Measurements from ENCODE around the gene INKA2. TPM values are rescaled to one million over a fixed set of nuclear protein-coding genes. Genes with fewer than 3 reads are reported as not detected.

Gene INKA2
- total RNA-seq, 2 donors from 2014 or later, result 0.45 TPM; not detected in 1

- no peak overlapping the region for H3K4me3 Mint-ChIP-seq
- no peak for ATAC-seq
- DNase-seq (ENCODE audit: low spot score), result no peak
- H3K27ac Mint-ChIP-seq, result no peak overlapping the region
- no peaks in the 10 kb centered on the region for H3K27me3 Mint-ChIP-seq
- H3K4me1 Mint-ChIP-seq (ENCODE audit: low read depth in 2 of 2), result peaks cover 7 to 11% of the 10 kb centered on the region in 2 donors
- no peaks in the 10 kb centered on the region for H3K9me3 Mint-ChIP-seq
- H3K36me3 Mint-ChIP-seq, result peaks cover 40% of the 10 kb centered on the region
Observed at GRCh38 chr1:111762332-111762731, 23.1 kb upstream of the INKA2 start.

DNA sequence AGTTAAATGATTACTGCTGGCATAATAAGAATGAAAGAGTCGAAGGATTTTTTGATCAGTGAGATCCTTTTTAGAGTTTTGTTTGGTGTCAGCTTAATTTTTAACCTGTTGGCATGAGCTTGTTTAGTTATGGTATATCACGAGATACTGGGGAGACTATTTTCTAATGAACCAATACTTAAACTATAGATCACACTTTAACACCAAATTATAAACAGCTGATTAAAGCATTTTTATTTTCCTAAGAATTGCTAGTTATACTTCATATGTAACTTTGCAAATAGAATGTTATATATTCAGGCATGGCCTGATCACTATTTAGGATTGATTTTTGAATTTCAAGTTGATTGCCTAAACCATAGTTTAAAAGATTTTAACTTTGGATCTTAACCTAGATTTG lies 22.5 kb upstream of the INKA2 start:
- Mint-ChIP-seq H3K4me3 (no peak overlapping the region), H3K4me1 (ENCODE audit: low read depth in 2 of 2) (peaks cover 8 to 17% of the 10 kb centered on the region in 2 donors), H3K27me3 (no peaks in the 10 kb centered on the region), H3K36me3 (peaks cover 40% of the 10 kb centered on the region), H3K27ac (no peak overlapping the region), H3K9me3 (no peaks in the 10 kb centered on the region)
- DNase-seq (ENCODE audit: low spot score) (no peak), ATAC-seq (no peak)

GRCh38 chr1:111758373-111758772 lies 19.2 kb upstream of the INKA2 start:
- Mint-ChIP-seq H3K27ac (peak overlapping the region; percentile 17 to 32), H3K4me3 (peak overlapping the region; percentile 46), H3K9me3 (no peaks in the 10 kb centered on the region), H3K27me3 (no peaks in the 10 kb centered on the region), H3K36me3 (peaks cover 31% of the 10 kb centered on the region), H3K4me1 (ENCODE audit: low read depth in 2 of 2) (peaks cover 27 to 34% of the 10 kb centered on the region in 2 donors)
- DNase-seq (ENCODE audit: low spot score) (no peak), ATAC-seq (no peak)

- Mint-ChIP-seq H3K36me3 (peaks cover 17% of the 10 kb centered on the region), H3K4me3 (peak overlapping the region; percentile 92), H3K4me1 (ENCODE audit: low read depth in 2 of 2) (peaks cover 27 to 32% of the 10 kb centered on the region in 2 donors), H3K27me3 (no peaks in the 10 kb centered on the region), H3K27ac (peak overlapping the region; percentile 91), H3K9me3 (no peaks in the 10 kb centered on the region)
- DNase-seq (ENCODE audit: low spot score) (no peak), ATAC-seq (peak; percentile 46 to 52)
Observed at GRCh38 chr1:111756124-111756513, 16.9 kb upstream of the INKA2 start.

DNA sequence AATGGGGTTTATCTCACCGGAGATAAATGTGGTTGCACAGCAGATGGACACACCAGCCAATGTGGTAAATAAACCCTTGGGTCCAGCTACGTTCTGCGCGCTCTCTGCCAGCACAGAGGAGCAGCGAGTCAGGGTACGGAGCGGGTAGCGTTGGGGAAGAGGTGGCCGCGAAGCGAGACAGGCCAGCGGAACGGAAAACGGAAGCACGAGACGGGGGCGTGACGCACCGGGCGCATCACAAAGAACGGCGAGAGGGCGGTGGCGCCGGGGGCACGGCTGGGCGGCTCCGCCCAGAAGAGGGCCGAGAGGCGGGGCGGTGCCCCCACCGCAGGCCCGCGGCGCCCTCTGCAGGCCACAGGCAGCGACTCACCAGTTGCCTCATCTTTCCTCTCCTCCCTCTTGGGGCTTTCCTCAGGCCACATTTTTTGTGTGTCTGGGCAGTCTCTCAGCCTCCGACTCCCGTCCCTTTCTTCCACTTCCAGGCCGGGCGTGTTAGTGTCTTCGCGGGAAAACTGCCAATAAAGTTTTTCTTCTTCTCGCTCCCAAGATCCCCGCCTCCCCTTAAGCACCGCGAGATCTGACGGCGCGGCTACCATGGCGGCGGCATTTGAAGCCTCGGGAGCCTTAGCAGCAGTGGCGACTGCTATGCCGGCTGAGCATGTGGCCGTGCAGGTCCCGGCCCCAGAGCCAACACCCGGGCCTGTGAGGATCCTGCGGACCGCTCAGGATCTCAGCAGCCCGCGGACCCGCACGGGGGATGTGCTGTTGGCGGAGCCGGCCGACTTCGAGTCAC lies 16.3 kb upstream of the INKA2 start, which contains the start of gene DDX20:
Gene DDX20 (plus strand): TSS at position 571 of the 793 bp plus-strand sequence. CDS start 24 bp downstream, at position 595.
- H3K4me3 Mint-ChIP-seq, result peak within 1 kb of the TSS; percentile 92
- no peaks in the 10 kb centered on the region for H3K27me3 Mint-ChIP-seq
- peaks cover 27 to 32% of the 10 kb centered on the region in 2 donors for H3K4me1 Mint-ChIP-seq (ENCODE audit: low read depth in 2 of 2)
- ATAC-seq (peak; percentile 97), DNase-seq (ENCODE audit: low spot score) (peak; percentile 96)
- H3K27ac Mint-ChIP-seq, result peak within 1 kb of the TSS; percentile 91
- H3K9me3 Mint-ChIP-seq, result no peaks in the 10 kb centered on the region
- H3K36me3 Mint-ChIP-seq, result peaks cover 11% of the 10 kb centered on the region

DNA sequence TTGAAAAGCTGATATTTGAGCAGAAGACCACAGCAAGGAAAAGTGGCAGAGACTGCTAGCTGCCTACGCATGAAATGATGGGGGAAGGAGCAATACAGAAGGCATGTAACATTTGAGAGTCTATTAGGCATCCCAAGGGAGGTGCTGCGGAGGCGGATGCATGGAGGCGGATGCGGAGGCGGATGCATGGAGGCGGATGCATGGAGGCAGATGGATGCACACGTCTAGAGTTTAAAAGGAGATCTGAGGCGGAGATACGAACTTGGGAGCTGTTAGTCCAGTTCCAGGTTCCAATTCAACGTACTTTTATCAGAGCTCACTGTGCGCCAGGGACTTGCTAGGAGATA lies 15.8 kb upstream of the INKA2 start:
- ATAC-seq (peak in 1 of 2 donors; percentile 11), DNase-seq (ENCODE audit: low spot score) (no peak)
- no peaks in the 10 kb centered on the region for H3K27me3 Mint-ChIP-seq
- no peaks in the 10 kb centered on the region for H3K9me3 Mint-ChIP-seq
- H3K27ac Mint-ChIP-seq, result peak overlapping the region; percentile 91
- peaks cover 27 to 30% of the 10 kb centered on the region in 2 donors for H3K4me1 Mint-ChIP-seq (ENCODE audit: low read depth in 2 of 2)
- peaks cover 7% of the 10 kb centered on the region for H3K36me3 Mint-ChIP-seq
- peak overlapping the region; percentile 92 for H3K4me3 Mint-ChIP-seq

DNA sequence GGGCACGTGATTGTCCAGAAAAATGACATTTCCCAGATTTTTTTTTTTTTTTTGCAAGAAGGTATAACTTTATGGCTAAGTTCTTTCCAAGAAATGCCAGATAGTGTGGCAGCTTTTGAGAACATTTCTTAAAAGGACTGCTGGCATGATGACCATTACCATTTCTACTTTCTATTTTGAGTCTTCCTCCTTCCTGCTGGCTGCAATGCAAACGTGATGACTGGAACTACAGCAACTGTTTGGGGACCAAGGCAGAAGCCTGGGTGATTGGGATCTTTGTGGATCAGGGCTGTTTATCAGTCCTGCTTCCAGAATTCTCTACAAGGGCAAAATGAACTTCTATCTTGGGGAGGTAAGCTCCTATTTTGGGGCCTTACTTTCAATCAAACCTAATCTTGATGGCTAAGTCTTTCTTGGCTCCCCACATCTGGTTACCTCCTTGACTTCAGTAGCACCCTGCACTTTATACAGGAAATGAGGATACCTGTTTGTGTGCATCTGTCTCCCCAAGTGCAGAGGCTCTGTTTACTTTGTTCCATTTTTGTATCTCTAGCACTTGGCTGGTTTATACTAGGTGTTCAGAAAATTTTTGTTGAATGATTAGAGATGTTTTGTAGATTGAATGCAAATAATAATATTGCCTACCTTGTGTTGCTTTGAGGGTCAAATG lies 12.8 kb upstream of the INKA2 start:
- Mint-ChIP-seq H3K27me3 (no peaks in the 10 kb centered on the region), H3K36me3 (no peaks in the 10 kb centered on the region), H3K4me3 (no peak overlapping the region), H3K9me3 (no peaks in the 10 kb centered on the region), H3K27ac (no peak overlapping the region), H3K4me1 (ENCODE audit: low read depth in 2 of 2) (peaks cover 26 to 28% of the 10 kb centered on the region in 2 donors)
- ATAC-seq (no peak), DNase-seq (ENCODE audit: low spot score) (no peak)

DNA sequence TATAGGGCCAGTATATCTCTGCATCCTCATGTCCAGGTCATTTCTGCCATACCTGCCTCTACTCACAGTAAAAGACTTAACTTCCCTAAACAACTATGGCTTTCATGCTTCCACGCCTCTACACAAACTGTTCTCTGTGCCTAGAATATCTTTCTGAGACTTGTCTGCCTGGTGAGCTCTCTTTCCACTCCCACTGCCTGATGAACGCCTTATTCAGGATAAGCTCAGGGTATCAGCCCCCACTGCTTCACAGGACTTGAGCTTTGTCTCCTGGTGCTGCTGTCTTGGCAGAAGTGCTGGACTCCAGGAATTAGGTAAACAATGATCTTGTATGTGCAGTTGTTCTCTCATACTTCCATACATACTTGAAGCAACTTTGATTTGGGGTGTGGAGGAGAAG lies 11.7 kb upstream of the INKA2 start:
- H3K27ac Mint-ChIP-seq, result no peak overlapping the region

DNA sequence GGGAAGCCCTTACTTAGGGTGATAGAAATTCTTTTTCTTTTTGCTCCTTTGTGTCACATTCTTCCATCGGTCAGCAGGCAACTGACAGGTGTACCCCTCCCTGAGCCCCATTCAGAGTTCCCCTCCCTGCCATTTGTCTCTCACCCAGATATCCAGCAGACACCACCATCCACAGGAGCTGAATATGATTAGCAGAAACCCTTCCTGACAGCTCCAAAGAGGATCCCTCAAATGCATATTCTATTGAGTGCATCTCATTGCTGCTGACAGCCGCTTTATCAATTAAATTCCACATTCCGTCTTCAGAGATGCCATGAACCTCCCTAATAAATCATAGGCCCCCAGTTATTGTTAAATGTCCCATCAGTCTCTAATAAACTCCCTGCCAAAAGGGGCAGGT lies 10.4 kb upstream of the INKA2 start:
- ATAC-seq (no peak), DNase-seq (ENCODE audit: low spot score) (no peak)
- no peak overlapping the region for H3K4me3 Mint-ChIP-seq
- peaks cover 13% of the 10 kb centered on the region in 2 donors for H3K4me1 Mint-ChIP-seq (ENCODE audit: low read depth in 2 of 2)
- no peaks in the 10 kb centered on the region for H3K9me3 Mint-ChIP-seq
- no peaks in the 10 kb centered on the region for H3K36me3 Mint-ChIP-seq
- H3K27ac Mint-ChIP-seq, result no peak overlapping the region
- H3K27me3 Mint-ChIP-seq, result no peaks in the 10 kb centered on the region

More for the DNA sequence above, 11.7 kb upstream of the INKA2 start:
- Mint-ChIP-seq H3K4me1 (ENCODE audit: low read depth in 2 of 2) (peaks cover 19 to 20% of the 10 kb centered on the region in 2 donors), H3K9me3 (no peaks in the 10 kb centered on the region), H3K36me3 (no peaks in the 10 kb centered on the region), H3K4me3 (no peak overlapping the region), H3K27me3 (no peaks in the 10 kb centered on the region)
- ATAC-seq (no peak), DNase-seq (ENCODE audit: low spot score) (no peak)

DNA sequence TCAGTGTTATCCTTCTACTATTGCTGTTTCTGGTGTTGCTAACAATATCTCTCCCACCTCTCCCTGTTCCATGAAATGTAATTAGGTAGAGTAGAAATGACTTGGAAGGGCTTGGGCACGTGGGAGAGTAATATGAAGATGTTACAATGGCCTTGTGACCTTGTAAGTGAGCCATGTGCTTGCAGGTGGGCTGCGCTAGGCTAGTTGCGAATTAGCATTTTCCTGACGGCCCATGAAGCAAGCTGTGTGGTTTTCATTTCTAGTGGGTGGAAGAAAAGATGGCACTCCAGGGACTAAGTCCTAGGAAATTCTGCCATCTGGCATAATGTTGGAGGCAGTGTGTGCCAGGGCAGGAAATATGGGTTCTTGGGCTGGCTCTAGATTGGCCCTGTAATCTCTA lies 8.8 kb upstream of the INKA2 start:
- no peak overlapping the region for H3K4me3 Mint-ChIP-seq
- H3K9me3 Mint-ChIP-seq, result no peaks in the 10 kb centered on the region
- no peak for DNase-seq (ENCODE audit: low spot score)
- no peak for ATAC-seq
- peaks cover 0 to 3% of the 10 kb centered on the region in 2 donors for H3K27me3 Mint-ChIP-seq
- H3K27ac Mint-ChIP-seq, result no peak overlapping the region
- peaks cover 6 to 7% of the 10 kb centered on the region in 2 donors for H3K4me1 Mint-ChIP-seq (ENCODE audit: low read depth in 2 of 2)
- H3K36me3 Mint-ChIP-seq, result no peaks in the 10 kb centered on the region

- Mint-ChIP-seq H3K4me3 (no peak overlapping the region), H3K9me3 (no peaks in the 10 kb centered on the region), H3K36me3 (no peaks in the 10 kb centered on the region), H3K4me1 (ENCODE audit: low read depth in 2 of 2) (peaks cover 6 to 7% of the 10 kb centered on the region in 2 donors), H3K27ac (no peak overlapping the region), H3K27me3 (peaks cover 0 to 7% of the 10 kb centered on the region in 2 donors)
- DNase-seq (ENCODE audit: low spot score) (peak; percentile 78), ATAC-seq (peak; percentile 74 to 76)
Observed at GRCh38 chr1:111747282-111747734, 8.1 kb upstream of the INKA2 start.

DNA sequence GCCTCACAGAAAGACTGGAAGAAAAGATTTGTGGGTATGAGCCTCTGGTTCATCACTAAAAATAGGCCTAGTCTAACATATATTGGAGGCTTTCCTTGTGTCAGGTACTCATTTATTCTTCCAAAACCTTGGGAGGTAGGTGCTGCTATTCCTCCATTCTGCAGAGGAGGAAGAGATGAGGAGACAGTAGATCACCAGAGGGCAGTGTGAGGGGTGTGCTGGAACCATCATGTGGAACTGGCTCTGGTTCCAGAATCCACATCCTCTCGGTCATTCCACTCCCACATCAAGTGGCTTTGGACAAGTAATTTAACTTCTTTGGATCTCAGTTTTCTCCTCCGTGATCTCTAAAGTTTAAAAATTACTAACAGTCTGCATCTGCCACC lies 7.4 kb upstream of the INKA2 start:
- no peak overlapping the region for H3K27ac Mint-ChIP-seq
- no peak for ATAC-seq
- no peaks in the 10 kb centered on the region for H3K9me3 Mint-ChIP-seq
- H3K4me3 Mint-ChIP-seq, result no peak overlapping the region
- H3K27me3 Mint-ChIP-seq, result peaks cover 0 to 9% of the 10 kb centered on the region in 2 donors
- no peaks in the 10 kb centered on the region for H3K36me3 Mint-ChIP-seq
- peaks cover 6 to 7% of the 10 kb centered on the region in 2 donors for H3K4me1 Mint-ChIP-seq (ENCODE audit: low read depth in 2 of 2)
- DNase-seq (ENCODE audit: low spot score), result no peak

DNA sequence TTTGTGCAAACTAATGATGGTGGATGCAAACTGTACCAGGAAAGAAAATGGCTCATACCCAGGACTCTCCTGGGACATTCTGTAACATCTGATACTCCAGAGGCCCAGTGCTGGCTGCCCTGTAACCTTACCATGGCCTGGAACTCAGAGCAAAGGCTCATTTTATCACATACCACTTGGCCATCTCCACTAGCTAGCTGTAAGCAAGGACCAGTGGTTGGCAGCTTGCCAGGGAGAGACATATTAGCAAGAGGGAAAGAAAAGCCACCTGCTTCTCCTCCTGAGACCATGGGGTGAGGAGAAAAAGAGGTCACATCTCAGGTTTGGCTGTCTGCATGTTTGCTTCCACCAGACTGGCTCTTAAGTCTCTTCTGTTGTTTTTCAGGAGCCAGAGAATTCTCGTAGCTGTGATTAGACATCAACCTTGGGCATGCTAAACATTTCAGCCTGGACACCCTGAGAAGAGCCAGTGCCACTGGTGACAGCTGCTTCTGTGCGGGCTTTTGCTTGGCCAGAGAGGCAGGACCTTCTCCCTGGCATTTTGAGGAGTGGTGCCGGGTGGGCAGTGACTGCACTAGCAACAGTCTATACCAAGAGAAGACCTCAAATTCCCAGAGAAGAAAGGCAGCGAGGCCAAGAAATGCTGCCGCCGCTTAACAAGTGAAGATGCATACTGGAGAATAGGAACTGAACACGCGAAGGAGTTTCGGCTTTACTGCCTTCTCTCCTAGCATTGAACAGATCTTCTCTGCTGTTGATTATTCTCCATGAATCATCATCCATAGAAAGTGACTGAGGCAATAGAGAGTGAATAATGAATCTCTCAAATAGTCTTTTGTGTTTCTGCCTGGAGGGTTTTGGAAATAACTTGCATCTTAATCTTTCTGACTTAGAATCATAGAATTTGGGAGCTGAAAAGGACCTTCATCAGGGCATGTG lies 6.7 kb upstream of the INKA2 start:
- Mint-ChIP-seq H3K9me3 (no peaks in the 10 kb centered on the region), H3K27me3 (peaks cover under 1 to 12% of the 10 kb centered on the region in 2 donors), H3K4me1 (ENCODE audit: low read depth in 2 of 2) (peaks cover 6 to 9% of the 10 kb centered on the region in 2 donors), H3K36me3 (no peaks in the 10 kb centered on the region), H3K27ac (no peak overlapping the region), H3K4me3 (no peak overlapping the region)
- ATAC-seq, result no peak
- no peak for DNase-seq (ENCODE audit: low spot score)
